ENCODE data around the gene BRIP1. TPM values are rescaled to one million over a fixed set of nuclear protein-coding genes. Genes with fewer than 3 reads are reported as not detected.

The BRIP1 gene
- total RNA-seq, 1 donor from 2014 or later, result not detected

DNA sequence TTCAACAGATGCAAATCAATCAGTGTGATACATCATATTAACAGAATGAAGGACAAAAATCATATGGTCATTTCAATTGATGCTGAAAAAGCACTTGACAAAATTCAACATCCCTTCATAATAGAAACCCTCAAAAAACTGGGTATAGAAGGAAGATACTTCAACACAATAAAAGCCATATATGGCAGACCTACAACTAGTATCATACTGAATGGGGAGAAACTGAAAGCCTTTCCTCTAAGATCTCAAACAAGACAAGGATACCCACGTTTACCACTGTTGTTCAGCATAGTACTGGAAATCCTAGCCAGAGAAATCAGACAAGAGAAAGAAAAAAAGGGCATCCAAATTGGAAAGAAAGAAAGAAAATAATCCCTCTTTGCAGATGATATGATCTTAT, 225.2 kb downstream of the BRIP1 start:
- Histone ChIP-seq H3K36me3 (no peaks in the 10 kb centered on the region), H3K9me3 (peaks cover 0 to 14% of the 10 kb centered on the region in 2 donors), H3K4me1 (no peaks in the 10 kb centered on the region), H3K27ac (no peak overlapping the region), H3K4me3 (no peak overlapping the region), H3K27me3 (no peaks in the 10 kb centered on the region)
- intact Hi-C loops (cut with DNase I), result no loop called here
- no peak for DNase-seq (ENCODE audit: low spot score in 2 of 2)
- TF ChIP-seq, protein P1, sequence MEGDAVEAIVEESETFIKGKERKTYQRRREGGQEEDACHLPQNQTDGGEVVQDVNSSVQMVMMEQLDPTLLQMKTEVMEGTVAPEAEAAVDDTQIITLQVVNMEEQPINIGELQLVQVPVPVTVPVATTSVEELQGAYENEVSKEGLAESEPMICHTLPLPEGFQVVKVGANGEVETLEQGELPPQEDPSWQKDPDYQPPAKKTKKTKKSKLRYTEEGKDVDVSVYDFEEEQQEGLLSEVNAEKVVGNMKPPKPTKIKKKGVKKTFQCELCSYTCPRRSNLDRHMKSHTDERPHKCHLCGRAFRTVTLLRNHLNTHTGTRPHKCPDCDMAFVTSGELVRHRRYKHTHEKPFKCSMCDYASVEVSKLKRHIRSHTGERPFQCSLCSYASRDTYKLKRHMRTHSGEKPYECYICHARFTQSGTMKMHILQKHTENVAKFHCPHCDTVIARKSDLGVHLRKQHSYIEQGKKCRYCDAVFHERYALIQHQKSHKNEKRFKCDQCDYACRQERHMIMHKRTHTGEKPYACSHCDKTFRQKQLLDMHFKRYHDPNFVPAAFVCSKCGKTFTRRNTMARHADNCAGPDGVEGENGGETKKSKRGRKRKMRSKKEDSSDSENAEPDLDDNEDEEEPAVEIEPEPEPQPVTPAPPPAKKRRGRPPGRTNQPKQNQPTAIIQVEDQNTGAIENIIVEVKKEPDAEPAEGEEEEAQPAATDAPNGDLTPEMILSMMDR (IDR thresholded peaks at IDR 0.05), result no peak

DNA sequence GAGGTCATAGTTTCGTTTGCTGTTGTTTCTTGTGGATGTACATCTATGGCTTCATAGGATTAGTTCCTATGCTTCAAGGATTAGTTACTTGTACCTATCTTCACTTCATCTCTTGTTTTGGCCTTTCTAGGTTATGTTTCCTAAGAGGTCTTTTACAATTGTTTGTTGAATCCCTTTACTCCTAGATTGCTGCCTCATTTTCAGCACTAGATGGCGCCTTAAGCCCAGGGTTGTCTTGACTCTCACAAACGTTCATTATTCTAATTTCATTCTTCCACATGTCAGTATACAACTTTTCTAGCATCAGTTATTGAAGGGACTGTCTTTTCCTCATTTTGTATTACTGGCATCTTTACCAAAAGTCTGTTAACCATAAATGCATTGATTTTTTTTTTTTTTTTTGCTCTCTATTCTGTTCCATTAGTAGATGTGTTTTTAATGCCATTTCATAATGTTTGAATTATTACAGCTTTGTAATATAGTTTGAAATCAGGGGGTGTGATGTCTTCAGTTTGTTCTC, 227.4 kb downstream of the BRIP1 start:
- intact Hi-C loops (cut with DNase I), result no loop called here
- no peak overlapping the region for H3K4me3 ChIP-seq
- H3K27ac ChIP-seq, result no peak overlapping the region
- TF ChIP-seq, protein P1 (IDR thresholded peaks at IDR 0.05), result peak in 1 of 3 experiments; percentile 16
- no peak for DNase-seq (ENCODE audit: low spot score in 2 of 2)
- H3K27me3 ChIP-seq, result no peaks in the 10 kb centered on the region
- H3K9me3 ChIP-seq, result peaks cover 0 to 14% of the 10 kb centered on the region in 2 donors
- no peaks in the 10 kb centered on the region for H3K4me1 ChIP-seq
- H3K36me3 ChIP-seq, result no peaks in the 10 kb centered on the region

DNA sequence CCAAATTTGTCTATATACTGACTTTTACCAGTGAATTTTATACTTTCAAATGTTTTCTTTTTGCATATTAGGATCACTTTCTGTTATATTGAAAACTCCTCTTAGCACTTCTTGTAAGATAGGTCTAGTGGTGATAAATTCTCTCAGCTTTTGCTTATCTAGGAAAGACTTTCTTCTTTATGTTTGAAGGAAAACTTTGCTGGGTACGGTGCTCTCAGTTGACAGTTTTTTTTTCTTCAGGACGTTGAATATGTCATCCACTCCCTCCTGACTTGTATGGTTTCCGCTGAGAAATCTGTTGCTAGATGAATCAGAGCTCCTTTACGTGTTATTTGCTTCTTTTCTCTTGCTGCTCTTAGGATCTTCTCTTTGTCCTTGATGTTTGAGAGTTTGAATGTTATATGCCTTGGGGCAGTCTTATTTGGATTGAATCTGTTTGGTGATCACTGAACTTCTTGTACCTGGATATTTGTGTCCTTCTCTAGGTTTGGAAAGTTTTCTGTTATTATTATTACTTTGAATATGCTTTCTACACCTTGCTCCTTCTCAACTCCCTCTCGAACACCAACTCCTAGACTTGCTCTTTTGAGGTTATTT, 228.3 kb downstream of the BRIP1 start:
- peaks cover 0 to 14% of the 10 kb centered on the region in 2 donors for H3K9me3 ChIP-seq
- intact Hi-C loops (cut with DNase I), result no loop called here
- no peaks in the 10 kb centered on the region for H3K4me1 ChIP-seq
- H3K4me3 ChIP-seq, result no peak overlapping the region
- no peaks in the 10 kb centered on the region for H3K27me3 ChIP-seq
- TF ChIP-seq, protein P1 (IDR thresholded peaks at IDR 0.05), result no peak
- H3K36me3 ChIP-seq, result no peaks in the 10 kb centered on the region
- no peak for DNase-seq (ENCODE audit: low spot score in 2 of 2)
- H3K27ac ChIP-seq, result no peak overlapping the region

DNA sequence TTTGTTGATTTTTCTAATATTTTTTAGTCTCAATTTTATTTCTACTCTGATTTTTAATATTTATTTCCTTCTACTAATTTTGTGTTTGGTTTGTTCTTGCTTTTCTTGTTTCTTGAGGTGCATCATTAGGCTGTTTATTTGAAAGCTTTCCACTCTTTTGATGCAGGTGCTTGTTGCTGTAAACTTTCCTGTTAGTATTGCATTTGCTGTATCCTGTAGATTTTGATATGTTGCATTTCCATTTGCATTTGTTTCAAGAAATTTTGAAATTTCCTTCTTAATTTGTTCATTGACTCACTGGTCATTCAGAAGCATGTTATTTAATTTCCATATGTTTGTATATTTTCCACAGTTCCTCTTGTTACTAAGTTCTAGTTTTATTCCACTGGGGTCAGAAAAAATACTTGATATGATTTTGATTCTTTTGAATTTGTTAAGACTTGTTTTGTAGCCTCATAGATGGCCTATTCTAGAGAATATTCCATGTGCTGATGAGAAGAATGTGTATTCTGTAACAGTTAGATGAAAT, 229.3 kb downstream of the BRIP1 start:
- Histone ChIP-seq H3K9me3 (peaks cover 0 to 14% of the 10 kb centered on the region in 2 donors), H3K27ac (no peak overlapping the region), H3K36me3 (no peaks in the 10 kb centered on the region), H3K27me3 (no peaks in the 10 kb centered on the region), H3K4me3 (no peak overlapping the region), H3K4me1 (no peaks in the 10 kb centered on the region)
- TF ChIP-seq, protein P1 (IDR thresholded peaks at IDR 0.05), result no peak
- intact Hi-C loops (cut with DNase I), result no loop called here
- no peak for DNase-seq (ENCODE audit: low spot score in 2 of 2)

DNA sequence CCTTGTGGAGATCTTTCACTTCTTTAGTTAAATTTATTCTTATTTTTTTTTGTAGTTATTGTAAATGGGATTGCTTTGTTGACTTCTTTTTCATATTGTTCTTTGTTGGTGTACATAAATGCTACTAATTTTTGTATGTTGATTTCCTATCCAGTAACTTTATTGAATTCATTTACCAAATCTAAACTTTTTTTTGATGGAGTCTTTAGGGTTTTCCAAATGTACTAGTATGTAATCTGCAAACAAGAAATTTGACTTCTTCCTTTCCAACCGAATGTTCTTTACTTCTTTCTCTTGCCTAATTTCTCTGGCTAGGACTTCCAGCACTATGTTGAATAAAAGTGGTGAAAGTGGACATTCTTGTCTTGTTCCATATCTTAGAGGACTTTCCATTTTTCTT, 230.5 kb downstream of the BRIP1 start:
- intact Hi-C loops (cut with DNase I), result no loop called here
- Histone ChIP-seq H3K4me3 (no peak overlapping the region), H3K9me3 (peaks cover 0 to 14% of the 10 kb centered on the region in 2 donors), H3K27me3 (no peaks in the 10 kb centered on the region), H3K4me1 (no peaks in the 10 kb centered on the region), H3K36me3 (no peaks in the 10 kb centered on the region), H3K27ac (no peak overlapping the region)
- TF ChIP-seq, protein P1 (IDR thresholded peaks at IDR 0.05), result no peak
- DNase-seq (ENCODE audit: low spot score in 2 of 2), result no peak
